C4-2B (cell line): ENCODE data around the gene TIGD1.

ENCODE experiments used
- H3K27ac ChIP-seq: fragments of 450-650 bp; 2 replicates; pipeline ENCODE4 v1.5.1; 2017
- ZFX ChIP-seq: fragments of 450-650 bp; IDR thresholded peaks from 2 replicates; pipeline ENCODE4 v1.6.1; 2017
- TF ChIP-seq, protein P1 (sequence below): fragments of 450-650 bp; conservative IDR thresholded peaks from 2 replicates; pipeline ENCODE4 v1.5.1; 2017; ENCODE audit warnings: mild to moderate bottlenecking

TIGD1 gene

DNA sequence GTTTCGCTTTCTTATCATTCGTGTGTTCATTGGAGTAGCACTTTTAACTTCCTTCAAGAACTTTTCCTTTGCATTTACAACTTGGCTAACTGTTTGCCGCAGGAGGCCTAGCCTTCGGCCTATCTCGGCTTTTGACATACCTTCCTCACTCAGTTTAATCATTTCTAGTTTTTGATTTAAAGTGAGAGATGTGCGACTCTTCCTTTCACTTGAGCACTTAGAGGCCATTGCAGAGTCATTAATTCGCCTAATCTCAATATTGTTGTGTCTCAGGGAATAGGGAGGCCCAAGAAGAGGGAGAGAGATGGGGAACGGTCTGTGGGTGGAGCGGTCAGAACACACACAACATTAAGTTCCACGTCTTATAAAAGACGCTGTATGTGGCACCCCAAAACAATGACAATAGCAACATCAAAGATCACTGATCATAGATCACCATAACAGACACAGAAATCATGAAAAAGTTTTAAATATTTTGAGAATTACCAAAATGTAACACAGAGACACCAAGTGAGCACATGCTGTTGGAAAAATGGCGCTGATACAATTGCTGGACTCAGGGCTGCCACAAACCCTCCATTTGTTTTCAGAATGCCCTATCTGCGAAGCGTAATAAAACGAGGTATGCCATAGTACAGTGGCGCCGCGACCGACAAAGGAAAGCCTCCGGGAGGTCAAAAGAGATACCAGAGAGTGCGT lies 553 bp downstream of the TIGD1 start:
- TF ChIP-seq ZFX: no peak
- TF ChIP-seq, protein P1, sequence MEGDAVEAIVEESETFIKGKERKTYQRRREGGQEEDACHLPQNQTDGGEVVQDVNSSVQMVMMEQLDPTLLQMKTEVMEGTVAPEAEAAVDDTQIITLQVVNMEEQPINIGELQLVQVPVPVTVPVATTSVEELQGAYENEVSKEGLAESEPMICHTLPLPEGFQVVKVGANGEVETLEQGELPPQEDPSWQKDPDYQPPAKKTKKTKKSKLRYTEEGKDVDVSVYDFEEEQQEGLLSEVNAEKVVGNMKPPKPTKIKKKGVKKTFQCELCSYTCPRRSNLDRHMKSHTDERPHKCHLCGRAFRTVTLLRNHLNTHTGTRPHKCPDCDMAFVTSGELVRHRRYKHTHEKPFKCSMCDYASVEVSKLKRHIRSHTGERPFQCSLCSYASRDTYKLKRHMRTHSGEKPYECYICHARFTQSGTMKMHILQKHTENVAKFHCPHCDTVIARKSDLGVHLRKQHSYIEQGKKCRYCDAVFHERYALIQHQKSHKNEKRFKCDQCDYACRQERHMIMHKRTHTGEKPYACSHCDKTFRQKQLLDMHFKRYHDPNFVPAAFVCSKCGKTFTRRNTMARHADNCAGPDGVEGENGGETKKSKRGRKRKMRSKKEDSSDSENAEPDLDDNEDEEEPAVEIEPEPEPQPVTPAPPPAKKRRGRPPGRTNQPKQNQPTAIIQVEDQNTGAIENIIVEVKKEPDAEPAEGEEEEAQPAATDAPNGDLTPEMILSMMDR: no peak
- H3K27ac ChIP-seq: peak overlapping the region; percentile 95

DNA sequence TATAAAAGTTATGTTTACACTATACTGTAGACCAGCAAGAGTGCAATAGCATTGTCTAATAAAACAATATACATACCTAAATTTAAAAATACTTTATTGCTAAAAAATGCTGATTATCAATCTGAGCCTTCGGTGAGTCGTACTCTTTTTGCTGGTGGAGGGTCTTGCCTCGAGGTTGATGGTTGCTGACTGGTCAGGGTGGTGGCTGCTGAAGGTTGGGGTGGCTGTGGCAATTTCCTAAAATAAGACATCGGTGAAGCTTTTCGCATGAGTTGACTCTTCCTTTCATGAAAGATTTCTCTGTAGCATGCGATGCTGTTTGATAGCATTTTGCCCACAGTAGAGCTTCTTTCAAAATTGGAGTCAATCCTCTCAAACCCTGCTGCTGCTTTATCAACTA lies 2.4 kb downstream of the TIGD1 start:
- no peak overlapping the region for H3K27ac ChIP-seq
- TF ChIP-seq, protein P1: no peak
- TF ChIP-seq ZFX: no peak

DNA sequence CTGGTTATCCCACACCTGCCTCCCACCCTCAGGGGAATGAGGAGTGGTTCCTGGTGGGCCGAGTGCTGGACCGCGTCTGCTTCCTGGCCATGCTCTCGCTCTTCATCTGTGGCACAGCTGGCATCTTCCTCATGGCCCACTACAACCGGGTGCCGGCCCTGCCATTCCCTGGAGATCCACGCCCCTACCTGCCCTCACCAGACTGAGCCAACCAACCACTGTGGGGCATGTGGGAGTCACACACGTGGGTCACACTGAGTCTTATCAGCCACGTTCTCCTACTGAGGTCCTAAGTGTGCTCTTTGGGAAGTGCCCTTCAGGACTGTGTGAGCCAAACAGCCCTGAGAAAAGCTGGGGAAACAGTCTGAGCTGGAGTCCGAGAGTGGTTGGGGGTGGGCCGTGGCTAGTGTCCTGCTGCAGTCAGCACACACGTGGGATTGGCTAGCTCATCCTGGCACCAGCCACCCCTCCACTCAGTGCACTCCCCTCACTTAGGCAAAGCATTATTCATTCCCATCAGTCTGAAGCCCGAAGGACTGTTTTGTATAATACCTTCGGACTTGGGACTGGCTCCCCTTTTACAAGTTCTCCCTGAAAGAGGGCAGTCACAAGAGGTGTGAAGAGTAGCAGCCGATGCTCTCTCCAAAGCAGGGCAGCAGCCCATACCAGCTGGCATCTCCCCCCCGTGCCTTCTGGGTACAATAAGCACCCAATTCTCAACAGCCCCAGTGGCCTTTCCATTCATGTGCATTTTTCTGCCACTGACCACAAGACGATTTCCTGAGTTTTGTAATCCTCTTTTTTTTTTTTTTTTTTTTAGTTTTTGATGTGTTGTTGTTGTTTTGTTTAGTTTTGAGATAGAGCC lies 4.6 kb downstream of the TIGD1 start:
- TF ChIP-seq, protein P1: no peak
- TF ChIP-seq ZFX: no peak

DNA sequence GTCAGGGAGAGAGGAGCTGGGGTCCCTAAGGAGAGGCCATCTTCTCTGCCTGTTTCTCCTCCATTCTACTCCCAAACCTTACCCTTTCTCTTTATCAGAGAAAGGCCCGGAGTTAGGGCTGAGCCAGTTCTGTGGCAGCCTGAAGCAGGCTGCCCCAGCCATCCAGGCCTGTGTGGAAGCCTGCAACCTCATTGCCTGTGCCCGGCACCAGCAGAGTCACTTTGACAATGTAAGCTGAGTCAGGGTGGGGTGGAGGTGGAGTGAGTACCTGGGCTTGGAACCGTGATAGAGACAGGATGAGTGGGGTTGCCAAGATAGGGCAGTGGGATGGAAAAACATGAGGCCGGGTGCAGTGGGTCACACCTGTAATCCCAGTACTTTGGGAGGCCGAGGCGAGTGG lies 5.7 kb downstream of the TIGD1 start:
- no peak overlapping the region for H3K27ac ChIP-seq

More for the DNA sequence above, 4.6 kb downstream of the TIGD1 start:
- no peak overlapping the region for H3K27ac ChIP-seq

DNA sequence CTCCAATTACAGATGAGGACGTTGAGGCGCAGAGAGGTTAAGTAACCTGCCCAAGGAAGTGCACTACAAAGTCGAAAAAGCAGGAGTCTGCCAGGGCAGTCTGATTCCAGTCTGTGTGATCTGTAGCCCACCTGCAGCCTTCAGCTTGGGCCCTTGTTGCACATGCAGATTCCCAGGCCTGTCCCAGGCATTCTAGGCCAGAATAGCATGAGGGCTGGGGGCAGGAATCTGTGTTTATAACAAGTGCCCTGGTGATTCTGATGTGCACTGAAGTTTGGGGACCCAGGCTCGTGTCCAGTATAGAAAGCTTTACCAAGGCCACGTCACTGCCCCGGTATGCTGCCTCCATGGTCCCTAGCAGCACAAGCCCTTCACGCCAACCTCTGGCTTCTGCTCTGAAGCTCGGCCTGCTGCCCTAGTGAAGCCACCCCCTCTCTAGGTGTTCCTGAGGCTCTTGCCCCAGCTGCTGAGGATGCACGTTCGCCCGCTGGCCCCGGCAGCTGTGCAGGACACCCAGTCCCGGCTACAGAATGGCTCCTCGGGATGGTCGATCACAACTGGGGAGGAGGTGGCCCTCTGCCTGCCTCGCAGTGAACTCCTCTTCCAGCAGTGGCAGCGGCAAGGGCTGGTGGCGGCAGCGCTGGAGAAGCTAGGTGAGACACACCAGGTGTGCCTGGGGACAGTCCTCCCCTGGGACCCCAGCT lies 6.3 kb downstream of the TIGD1 start:
- no peak overlapping the region for H3K27ac ChIP-seq
- no peak for TF ChIP-seq ZFX
- TF ChIP-seq, protein P1: no peak

More for the DNA sequence above, 5.7 kb downstream of the TIGD1 start:
- TF ChIP-seq, protein P1: no peak
- TF ChIP-seq ZFX: no peak

DNA sequence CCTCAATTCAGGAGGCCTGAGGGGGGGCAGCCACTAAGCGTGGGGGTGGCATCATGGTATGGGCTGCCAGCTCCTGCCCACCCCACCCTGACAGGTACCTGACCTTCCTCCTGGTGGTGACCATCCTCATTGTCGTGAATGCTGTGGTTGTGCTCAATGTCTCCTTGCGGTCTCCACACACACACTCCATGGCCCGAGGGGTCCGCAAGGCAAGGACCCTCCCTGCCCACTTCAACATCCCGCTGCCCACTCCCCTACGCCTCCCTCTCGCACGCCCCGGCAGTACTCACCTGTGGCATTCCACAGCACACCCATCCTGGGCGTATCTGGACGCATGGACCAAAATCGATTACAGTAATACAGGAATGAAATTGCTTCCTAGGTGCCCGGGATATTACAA lies 6.9 kb downstream of the TIGD1 start:
- no peak overlapping the region for H3K27ac ChIP-seq
- no peak for TF ChIP-seq ZFX
- TF ChIP-seq, protein P1: no peak
